CMK (cell line): ENCODE results near the gene CRNN.

Experiments used
- DNase-seq: peaks from one replicate; pipeline ENCODE4 v3.0.0-alpha.2; 2010; ENCODE audit warnings: low read depth

The CRNN gene

DNA sequence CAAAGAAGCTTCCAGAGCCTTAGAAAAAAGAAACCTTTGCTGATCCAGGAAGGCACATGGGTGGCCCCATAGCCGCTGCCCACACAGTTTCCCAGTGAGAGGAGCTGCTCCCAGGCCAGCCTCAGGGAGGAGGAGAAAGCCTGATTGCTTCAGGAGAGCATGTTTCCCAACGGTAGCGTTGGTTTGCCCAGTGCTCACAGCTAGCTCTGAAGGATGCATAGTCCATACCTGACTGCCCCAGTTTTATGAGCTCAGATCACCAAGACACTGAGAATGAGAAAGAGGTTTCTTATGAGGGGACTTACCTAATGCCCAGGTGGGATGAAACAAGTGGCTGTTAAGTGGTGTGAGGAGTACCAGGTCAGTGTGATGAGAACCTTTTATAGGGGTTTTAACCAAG, at the start of gene CRNN:
CRNN (minus strand) TSS at position 355 of the 400 bp plus-strand sequence. CDS start 2,030 bp downstream, outside the sequence.
- DNase-seq: no peak

DNA sequence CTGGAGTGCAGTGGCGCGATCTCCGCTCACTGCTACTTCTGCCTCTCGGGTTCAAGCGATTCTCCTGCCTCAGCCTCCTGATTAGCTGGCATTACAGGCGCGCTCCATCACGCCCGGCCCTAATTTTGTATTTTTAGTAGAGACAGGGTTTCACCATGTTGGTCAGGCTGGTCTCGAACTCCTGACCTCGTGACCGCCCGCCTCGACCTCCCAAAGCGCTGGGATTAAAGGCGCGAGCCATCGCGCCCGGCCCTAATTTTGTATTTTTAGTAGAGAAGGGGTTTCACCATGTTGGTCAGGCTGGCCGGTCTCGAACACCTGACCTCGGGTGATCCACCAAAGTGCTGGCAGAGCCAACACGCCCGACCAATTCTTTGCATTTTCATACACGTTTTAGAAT, 48.6 kb upstream of the CRNN start:
- DNase-seq: no peak

DNA sequence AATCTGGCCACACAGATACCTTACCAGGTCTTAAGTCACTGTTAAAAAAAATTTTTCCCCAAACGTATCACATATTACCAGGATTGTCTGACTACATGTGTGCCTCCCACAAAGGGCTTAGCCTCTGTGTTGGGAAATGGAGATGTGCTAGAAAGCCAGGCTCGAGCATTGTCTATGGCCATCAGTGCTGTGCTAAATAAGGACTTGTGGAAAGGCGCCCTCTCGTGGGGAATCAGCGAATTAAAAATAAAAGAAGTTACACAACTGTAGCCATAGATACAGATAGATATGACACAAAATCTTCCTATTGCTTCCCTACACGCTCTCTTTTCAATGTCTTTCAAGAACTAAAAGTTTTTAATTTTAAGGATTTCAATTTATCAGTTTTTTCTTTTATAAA, 47.5 kb upstream of the CRNN start:
- DNase-seq: peak; percentile 22

DNA sequence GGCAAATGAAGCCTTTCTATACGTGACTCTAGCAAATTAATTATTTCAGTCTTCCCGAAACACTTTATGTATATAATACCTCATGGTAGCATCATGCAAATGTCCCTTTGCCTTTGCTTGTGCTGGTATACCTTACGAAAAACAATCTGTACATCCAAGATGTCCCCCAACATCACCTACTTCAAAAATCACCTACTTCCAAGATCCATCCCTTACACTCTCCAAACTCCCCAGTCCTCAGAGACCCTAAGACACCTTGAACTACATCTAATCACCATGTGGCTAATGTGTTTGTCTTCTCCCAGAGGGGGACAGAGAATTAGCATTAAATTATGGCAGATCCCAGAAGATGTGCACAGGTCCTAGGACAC, 46.5 kb upstream of the CRNN start:
- no peak for DNase-seq

DNA sequence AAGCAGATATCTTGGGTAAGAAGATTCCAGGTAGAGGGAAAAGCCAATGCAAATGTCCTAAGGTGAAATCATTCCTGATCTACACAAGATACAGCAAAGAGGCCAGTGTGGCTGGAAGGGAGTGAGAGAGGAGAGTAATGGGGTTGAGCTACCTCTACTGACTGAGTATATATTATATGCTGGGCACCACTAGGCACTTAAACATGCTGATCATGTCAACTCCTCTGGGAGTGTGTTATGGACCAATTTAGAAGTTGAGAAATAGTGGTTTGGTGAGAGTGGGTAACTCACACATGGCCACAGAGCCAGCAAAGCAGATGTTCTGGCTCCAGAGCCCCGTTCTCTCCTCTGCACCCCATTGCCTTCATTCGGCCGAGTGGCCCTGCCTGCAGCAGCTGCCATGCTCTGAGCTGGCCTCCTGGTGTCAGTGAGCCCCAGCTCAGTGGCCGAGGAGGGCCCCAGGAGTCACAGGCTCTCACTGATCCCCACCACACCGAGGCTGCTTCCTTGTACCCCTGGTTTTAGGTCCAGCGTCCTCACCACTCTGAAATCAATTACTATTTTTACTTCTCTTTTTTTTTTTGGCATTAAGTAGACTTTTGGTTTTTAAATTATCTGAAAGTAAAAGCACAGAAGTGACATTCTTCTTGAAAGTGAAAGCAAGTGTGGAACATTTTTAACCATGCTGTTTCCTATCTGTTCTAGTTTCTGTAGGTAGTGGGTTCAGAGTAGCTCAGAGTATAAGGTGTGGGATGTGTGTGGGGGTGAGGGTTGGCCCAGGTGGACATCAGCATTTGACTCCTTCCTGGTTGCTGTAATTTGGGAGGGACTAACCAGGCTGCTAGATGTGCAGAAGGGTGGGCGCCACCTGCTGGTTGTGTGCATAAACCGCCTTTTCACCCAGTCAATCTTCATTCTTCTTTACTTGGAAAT, 45.8 kb upstream of the CRNN start:
- peak; percentile 38 for DNase-seq

DNA sequence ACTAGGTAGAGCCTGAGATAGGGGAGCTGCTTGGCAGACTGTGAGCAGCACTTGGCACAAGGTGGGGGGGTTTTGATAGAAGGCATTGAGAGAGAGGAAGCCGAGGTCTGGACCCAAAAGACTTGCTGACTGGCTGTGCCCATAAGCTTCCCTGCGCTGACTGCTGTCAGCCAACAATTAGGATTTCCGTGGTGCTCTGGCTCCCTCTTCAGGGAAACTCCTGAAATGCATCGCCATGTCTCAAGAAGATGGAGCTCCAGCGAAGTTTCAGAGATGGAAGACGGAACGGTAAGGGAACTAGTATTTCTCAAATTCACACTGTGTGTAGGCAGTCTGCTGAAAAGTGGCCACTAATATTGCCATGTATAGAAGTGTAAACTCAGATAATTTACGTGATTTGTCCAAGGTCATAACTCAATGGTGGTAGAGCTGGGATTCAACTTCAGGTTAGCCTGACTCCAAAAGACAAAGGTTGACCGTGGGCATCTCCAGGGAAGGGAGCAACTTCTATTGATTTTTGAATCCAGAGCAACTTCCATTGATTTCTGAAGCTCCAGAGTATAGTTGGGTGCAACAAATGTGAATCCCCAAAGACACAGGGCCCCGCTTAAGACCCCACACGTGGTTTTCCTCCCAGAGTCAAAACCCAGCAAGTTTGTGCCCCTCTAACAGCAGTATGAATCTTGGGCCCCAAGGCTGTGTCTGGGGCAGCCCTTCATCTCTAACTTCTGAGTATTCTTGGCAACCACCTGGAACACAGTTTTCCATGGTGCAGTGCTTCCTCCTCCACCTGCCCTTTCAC, 44.5 kb upstream of the CRNN start:
- peak; percentile 47 for DNase-seq

DNA sequence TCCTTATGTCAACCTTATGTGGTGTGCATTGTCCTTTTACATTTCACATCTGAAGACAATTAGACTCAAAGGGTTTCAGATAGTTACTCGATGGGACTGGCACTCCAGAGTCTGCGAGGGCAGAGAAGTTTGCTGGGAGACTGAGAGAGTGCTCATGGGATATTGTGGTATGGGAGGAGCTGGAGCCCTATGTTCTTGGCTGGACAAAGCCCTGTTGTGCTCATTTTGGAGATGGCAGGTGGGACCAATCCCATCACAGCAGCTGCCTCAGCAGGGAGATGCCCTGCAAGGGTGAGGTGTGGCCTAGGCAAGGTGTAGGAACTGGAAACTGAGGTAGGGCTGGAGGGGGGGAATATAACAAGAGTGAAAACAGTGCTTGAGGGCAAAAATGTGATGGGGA, 43.5 kb upstream of the CRNN start:
- no peak for DNase-seq

DNA sequence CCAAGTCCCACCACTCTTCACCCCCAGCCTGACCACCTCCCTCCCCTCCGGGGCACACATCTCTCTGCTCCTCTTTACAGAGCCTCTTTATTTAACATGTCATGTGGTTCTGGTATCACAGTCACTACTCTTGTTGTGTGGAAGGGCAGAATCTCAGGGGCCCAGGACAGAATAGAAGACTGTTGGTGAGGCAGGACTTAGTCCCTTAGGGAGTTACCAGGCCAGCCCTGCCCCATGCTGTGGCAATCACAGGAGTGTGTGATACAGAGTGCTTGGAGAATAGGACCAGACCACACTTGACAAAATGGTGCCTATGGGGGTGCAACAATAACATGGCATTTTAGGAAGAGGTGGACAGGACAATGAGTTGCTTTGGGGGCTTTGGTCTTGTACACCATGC, 43.0 kb upstream of the CRNN start:
- no peak for DNase-seq

DNA sequence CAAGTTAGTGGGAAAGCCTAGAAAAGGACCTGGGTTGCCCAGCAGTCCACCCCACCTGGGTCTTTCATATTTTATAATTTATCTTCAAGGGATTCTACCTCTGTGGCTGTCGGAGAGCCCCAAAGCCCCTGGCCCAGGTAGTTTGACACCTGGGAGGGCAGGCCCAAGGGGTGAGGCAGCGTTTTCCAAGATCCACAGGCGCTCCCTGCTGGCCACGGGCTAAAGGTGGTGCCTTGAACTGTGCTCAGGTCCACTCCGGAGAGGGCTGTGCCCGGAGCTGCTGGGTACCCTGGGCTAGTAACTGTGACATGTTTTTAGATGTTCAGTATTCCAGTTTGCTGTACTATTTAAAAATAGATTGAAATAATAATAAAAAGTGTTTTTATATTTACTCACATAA, 37.2 kb upstream of the CRNN start:
- DNase-seq: no peak

DNA sequence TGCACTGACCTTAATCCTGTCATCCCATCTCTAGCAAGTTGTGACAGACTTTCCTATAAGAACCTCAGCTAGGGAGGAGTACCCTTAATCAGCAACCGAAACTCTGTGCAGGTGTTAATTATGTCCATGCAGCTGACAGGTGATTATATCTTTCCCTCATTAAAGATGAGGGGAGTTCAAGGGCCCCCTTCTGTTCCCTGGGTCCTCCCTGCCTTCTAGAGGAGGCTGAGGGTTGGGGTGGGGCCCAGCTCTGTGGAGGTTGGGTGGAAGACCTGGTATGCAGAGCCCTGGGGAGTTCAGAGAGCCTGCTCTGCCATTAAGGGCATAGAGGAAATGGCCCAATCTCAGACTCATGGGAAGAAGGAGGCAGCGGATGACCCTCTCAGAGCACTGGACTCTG, 35.6 kb upstream of the CRNN start:
- DNase-seq: no peak

DNA sequence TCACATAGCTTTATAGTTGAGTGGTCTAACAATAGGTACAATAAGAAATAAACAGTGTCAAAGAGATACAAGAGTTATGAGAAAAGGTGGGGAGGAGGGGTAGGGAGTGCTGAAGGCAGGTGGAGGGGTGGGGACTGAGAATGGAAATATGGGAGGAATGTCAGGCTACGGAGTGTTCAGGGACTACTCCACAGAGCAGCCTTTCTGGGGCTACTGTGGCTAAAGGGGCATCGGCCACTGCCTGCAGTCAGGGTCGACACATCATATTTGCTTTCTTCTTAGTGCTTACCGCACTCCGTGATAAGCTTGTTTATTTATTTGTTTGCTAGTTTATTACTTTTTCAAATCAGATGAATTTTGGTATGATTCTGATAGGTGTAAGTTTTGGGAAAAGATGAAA, 34.4 kb upstream of the CRNN start:
- no peak for DNase-seq

DNA sequence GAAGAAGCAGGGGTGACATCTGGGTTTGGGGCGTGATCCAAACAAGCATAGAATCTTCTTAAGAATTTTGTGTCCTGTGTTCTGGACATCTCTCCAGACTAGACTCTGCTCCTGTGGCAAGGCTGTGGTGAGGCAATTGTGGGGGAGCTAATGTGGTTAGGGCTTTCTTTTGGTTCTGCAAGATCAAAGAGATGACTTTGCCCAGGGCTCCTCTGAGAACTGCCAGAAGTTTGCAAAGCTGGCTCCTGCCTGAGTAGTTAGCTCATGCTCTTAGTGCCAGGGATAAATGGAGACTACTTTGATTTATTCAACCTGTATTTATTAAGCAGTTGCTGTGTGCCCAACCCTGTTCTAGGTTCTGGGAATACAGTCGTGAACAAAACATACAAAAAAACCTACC, 34.0 kb upstream of the CRNN start:
- DNase-seq: no peak

DNA sequence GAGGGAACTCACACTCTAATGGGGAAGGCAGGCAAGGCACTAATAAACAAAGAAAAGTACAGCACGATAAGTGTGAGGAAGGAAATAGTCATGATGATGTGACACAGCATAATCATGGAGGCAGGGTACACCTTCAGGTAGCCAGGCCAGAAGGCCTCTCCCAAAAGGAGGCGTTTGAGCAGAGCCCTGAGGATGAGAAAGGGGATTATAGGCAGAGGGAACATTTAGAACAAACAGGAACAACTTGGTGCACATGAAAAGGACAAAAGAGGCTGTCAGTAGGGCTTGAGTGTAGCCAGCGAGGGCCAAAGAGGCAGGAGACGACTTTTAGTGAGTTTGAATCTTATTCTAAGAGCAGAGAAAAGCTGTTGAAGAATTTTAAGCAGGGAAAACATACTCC, 33.4 kb upstream of the CRNN start:
- no peak for DNase-seq

DNA sequence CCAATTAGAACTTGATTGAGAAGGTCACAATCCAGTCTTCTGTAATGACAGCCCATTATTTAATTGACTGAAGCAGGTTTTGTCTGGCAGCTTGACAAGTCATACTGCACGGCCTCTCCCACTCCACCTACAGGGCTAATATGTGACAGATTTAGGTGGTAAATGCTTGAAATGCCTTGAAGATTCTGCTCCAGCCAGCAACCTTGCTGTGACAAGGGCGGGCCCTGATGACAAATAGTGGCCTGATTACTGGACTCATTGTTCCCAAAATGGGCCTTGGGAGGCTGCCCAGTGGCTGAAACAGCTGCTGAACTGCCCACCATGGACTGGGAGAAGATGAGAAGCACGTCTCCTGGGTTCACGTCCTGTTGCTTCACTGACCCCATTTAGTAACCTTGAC, 30.0 kb upstream of the CRNN start:
- no peak for DNase-seq

DNA sequence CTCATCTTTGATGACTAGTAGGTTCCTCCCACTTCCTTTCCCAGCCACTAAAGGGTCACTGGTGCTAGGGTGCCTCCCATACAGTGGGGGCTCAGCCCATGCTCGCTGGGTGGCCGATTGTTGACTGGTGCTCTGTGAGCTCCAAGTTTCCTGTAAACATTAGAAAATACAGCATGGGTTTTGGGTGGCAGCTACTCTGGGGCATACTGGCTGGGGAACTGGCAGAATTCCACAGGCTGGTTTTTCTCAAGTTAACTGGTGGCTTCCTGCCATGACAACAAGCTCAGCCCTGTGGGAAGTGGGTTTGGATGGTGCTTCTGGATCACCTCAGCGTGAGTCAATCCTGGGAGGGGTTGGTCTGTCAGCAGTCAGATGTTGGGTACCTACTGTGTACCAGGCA, 28.7 kb upstream of the CRNN start:
- DNase-seq: no peak

DNA sequence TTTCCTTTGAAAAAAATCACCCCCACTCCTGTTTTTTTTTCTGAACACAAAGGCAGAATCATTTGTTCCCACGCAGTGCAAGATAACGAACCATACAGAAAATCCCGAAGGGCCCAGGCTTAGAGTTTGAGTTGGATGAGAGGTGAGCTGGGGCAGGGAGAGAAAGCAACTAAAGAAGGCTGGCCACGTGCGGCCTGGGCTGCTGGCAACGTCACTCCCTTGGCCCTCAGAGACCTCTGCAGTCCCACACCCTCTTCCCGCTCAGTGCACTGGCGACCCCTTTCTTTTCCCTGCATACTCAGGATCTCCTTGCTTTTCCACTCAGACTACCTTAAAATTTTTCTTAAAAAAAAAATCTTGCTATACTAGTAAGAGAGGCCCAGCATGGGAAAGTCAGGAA, 28.2 kb upstream of the CRNN start:
- DNase-seq: no peak

DNA sequence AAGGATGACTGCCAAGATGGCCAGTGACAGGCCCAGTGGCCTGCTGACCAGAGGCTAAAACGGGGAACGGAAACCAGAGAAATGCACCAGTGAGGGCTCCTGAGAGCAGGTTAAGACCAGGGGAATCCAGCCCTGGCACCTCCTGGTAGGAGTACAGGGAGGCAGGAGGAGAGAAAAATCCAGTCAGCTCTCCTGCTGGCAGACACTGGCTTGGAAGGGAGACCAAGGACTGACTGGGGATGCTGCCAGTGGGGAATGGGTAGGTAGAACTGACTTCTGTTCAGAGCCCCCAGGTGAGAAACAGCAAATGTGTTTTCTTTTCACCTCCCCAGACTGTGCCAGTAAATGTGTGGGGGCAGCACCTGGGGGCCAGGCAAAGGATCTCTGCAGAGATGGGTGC, 27.7 kb upstream of the CRNN start:
- DNase-seq: no peak

DNA sequence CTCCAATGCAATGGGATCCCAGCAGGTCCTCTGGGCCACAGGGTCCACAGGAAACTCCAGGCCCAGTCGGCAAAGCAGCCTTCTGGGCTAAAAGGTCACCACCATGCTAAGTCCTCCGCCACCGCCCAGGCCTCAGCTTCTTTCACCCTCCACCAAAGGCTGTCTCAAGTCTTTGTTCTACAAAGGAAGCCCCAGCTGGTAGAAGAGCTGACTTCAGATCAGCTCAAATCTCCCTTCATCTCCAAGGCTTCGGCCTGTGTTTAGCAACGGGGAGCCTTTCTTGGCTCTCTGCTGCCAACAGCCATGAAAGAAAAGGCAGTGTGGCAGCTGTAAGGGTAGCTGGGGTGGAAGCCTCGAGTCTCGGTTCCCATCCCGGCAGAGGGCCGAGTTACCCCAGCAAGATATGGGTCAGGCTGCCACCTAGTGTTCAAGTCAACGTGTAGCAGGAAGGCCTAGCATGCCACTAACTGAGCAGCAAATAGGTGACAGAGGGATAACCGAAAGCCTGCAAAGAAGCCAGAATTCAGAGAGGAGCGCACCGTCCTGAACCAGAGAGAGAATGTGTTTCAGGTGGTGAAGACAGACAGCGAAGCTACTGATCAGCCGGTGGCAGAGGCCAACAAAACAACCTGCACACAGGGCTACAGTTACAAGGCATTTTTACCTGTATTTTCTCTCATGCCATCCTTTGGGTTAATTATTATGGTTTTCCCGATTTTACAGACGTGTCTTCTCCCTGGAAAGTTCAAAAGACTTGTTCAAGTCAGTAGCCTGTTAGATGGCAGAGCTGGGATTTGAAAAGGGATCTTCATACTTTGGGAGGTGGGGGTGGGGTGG, 26.8 kb upstream of the CRNN start:
- peak; percentile 32 for DNase-seq

DNA sequence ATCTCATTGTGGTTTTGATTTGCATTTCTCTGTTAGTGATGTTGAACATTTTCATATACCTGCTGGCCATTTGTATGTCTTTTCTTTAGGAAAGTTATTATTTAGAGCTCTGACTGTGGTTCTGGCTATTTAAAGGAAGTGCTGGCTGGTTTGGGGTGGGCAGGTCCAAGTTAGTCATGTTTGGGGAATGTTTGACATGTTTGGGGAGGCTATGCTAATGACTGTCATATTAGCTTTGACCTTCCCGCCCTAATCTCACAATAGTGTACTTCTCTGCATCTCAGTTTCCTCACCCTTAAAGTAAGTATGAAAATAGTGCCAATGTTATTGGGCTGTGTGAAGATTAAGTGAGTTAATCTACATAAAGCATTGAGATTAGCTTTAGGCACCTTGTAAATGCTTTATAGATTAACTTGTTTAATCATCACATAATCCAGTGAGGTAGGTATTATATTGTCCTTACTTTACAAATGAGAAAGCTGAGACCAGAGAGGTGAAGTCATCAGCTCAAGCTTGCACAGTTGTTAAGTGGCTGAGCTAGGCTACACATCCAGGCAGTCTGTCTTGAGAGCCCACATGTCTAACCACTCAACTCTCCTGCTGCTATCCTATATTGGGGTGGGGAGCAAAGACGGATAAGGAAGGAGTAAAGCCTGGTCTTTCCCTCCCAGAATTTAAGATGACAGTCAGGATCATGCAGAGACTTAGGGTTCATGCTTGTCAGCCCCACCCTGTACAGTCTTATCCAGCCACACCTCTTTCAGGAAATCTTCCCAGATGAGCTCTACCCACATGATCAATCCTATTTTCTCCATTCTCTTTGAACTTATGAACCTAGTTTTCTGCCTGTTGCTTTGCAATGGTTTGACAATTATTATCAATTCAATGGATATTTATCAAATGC, 22.8 kb upstream of the CRNN start:
- no peak for DNase-seq

DNA sequence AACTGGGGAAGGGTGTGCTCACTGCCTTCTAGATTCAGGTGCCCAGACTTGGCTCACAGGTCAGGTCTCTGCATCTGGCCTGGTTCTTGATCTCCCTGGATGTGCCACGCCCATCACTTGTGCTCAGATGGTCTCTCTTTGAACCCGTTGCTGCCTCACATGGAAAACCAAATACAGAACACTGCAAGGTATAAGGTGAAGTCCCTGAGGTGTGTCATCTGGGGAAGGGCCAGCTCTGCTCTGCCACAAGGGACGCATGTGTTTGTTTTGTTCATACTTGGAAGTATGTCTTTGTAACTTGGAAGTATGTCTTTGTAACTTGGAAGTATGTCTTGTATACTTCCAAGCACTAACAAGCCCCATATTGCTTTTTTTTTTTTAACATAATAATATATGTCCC, 13.4 kb upstream of the CRNN start:
- DNase-seq: no peak

DNA sequence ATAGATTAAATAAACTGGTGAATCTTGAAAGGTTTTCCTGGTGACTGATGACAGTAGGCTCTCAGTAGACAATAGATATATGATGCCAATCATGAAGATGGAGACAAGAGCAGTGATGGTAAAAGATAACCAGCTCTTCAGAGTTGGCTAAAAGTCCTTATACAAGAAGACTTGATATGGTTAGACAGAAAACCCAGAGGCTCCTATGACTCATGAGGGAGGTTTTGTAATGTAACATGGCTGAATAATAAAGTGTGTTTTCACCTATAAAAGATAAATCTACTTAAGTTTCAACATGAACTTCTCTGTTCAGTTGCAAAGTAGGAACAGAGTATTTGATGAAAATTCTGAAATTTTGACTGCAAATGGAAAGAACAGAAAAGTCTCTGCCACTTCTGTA, 12.7 kb upstream of the CRNN start:
- no peak for DNase-seq
